Natural killer cell (primary cell): ENCODE results near the gene PERCC1. TPM values are rescaled to one million over a fixed set of nuclear protein-coding genes. Genes with fewer than 3 reads are reported as not detected.
A peak's percentile ranks its signal among the peaks of the same experiment; 100 is the strongest.

ENCODE experiments used
- ATAC-seq, 3 donors: fragments of 150-1000 bp in 2 of 3; fragments of 200-7000 bp in 1 of 3; cut with Tn5 transposase; 1 replicate in 1 of 3; 2 replicates in 2 of 3; pipeline ENCODE4 v1.10.0; 2021; ENCODE audit warnings: mild to moderate bottlenecking in 2 of 3, moderate library complexity in 2 of 3
- DNase-seq, 2 donors: peaks; one replicate each; pipeline versions ENCODE4 v3.0.0 to v3.0.0-alpha.2; 2013 to 2021; ENCODE audit warnings: mixed read lengths in 1 of 2
- H3K27ac ChIP-seq: one replicate; pipeline ENCODE4 v1.5.1; 2013; ENCODE audit warnings: mild to moderate bottlenecking, low read length
- H3K27me3 ChIP-seq: one replicate; pipeline ENCODE4 v1.6.1; 2013; ENCODE audit warnings: low read length; ENCODE audit not compliant: control insufficient read depth, insufficient read depth
- H3K36me3 ChIP-seq: one replicate; pipeline ENCODE4 v1.6.1; 2013; ENCODE audit warnings: low read length; ENCODE audit not compliant: control insufficient read depth, insufficient read depth
- H3K4me1 ChIP-seq: one replicate; pipeline ENCODE4 v1.6.1; 2013; ENCODE audit warnings: low read length; ENCODE audit not compliant: control insufficient read depth, insufficient read depth
- H3K4me3 ChIP-seq: one replicate; pipeline ENCODE4 v1.5.1; 2013; ENCODE audit warnings: low read length
- H3K9me3 ChIP-seq: one replicate; pipeline ENCODE4 v1.6.1; 2013; ENCODE audit warnings: low read length; ENCODE audit not compliant: control insufficient read depth, insufficient read depth
- H3K27ac Mint-ChIP-seq, 2 donors: one replicate each; pipeline ENCODE4 v1.8.0; 2022; ENCODE audit warnings: mild to moderate bottlenecking in 2 of 2, mixed read lengths in 2 of 2, moderate library complexity in 1 of 2
- H3K27me3 Mint-ChIP-seq, 2 donors: one replicate each; pipeline ENCODE4 v1.8.0; 2022; ENCODE audit warnings: low read depth in 2 of 2, mixed read lengths in 2 of 2
- H3K36me3 Mint-ChIP-seq: one replicate; pipeline ENCODE4 v1.8.0; 2022; ENCODE audit warnings: mixed read lengths
- H3K4me1 Mint-ChIP-seq, 2 donors: one replicate each; pipeline ENCODE4 v1.8.0; 2022; ENCODE audit warnings: mixed read lengths in 2 of 2
- H3K4me3 Mint-ChIP-seq: one replicate; pipeline ENCODE4 v1.8.0; 2022; ENCODE audit warnings: mild to moderate bottlenecking, moderate library complexity, mixed read lengths
- H3K9me3 Mint-ChIP-seq, 2 donors: one replicate each; pipeline ENCODE4 v1.8.0; 2022; ENCODE audit warnings: mixed read lengths in 2 of 2
- WGBS: methylation state at CpG from one replicate; pipeline ENCODE4 v1.1.7; 2013; ENCODE audit warnings: missing lambda C conversion rate; ENCODE audit not compliant: insufficient coverage; 5-methylcytosine and 5-hydroxymethylcytosine counted together
- intact Hi-C: fragments of 100-400 bp; cut with micrococcal nuclease; formaldehyde crosslinking; loops from one replicate; pipeline ENCODE4 v1.14.2; 2022
- total RNA-seq, 4 donors: library from RNA; stranded (reverse); fragments of 120-200 nt in 1 of 4; gene quantifications; one replicate each; pipeline versions ENCODE4 v1.2.3 to v1.2.4, GENCODE V29; 2013 to 2022
- TF ChIP-seq, protein P1 (sequence below): fragments of 200-600 bp; IDR thresholded peaks from one replicate; pipeline ENCODE4 v1.8.0; 2022; ENCODE audit warnings: antibody characterized with exemption

Gene PERCC1
- total RNA-seq, 3 donors from 2014 or later (not counting 1 experiment from before 2014, with no cell fraction given): 0.68 to 0.96 (median 0.83) TPM

DNA sequence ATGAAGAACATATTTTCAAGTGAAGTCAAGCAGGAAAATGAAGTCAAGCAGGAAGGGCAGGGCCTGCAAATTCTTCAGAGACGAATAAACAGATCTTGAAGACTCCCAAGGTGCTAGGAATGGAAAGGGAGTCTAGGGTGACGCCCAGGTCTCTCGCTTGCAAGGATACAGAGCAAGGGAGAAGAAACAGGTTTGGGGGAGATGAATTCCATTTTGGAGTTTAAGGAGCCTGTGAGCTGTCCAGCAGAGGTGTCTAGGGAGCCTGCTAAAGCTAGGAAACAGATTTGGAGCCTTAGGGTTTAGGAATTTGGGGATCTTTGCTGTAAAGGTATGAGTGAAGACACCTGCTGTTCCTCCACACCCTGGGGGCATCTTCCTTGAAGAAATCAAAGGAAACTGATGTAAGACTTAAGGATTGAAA is 14.3 kb upstream of the PERCC1 start:
- H3K4me1 ChIP-seq: peaks cover 42% of the 10 kb centered on the region
- ATAC-seq (no peak), DNase-seq (no peak)
- H3K27me3 ChIP-seq: no peaks in the 10 kb centered on the region
- Mint-ChIP-seq H3K9me3 (no peaks in the 10 kb centered on the region), H3K27ac (peak overlapping the region; percentile 66 to 73), H3K36me3 (no peaks in the 10 kb centered on the region), H3K4me3 (peak overlapping the region; percentile 67), H3K27me3 (no peaks in the 10 kb centered on the region), H3K4me1 (peaks cover 0 to 20% of the 10 kb centered on the region in 2 donors)
- TF ChIP-seq, protein P1, sequence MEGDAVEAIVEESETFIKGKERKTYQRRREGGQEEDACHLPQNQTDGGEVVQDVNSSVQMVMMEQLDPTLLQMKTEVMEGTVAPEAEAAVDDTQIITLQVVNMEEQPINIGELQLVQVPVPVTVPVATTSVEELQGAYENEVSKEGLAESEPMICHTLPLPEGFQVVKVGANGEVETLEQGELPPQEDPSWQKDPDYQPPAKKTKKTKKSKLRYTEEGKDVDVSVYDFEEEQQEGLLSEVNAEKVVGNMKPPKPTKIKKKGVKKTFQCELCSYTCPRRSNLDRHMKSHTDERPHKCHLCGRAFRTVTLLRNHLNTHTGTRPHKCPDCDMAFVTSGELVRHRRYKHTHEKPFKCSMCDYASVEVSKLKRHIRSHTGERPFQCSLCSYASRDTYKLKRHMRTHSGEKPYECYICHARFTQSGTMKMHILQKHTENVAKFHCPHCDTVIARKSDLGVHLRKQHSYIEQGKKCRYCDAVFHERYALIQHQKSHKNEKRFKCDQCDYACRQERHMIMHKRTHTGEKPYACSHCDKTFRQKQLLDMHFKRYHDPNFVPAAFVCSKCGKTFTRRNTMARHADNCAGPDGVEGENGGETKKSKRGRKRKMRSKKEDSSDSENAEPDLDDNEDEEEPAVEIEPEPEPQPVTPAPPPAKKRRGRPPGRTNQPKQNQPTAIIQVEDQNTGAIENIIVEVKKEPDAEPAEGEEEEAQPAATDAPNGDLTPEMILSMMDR: no peak
- no peak overlapping the region for H3K27ac ChIP-seq
- H3K9me3 ChIP-seq: no peaks in the 10 kb centered on the region
- 90% methylated on average over 3 of the region's 3 CpGs for WGBS
- H3K36me3 ChIP-seq: peaks cover 6% of the 10 kb centered on the region
- no peak overlapping the region for H3K4me3 ChIP-seq
- intact Hi-C loops: loop anchor here (5.0 kb wide), 1 partner anchor 39 kb away; no protein-coding TSS in a partner anchor

DNA sequence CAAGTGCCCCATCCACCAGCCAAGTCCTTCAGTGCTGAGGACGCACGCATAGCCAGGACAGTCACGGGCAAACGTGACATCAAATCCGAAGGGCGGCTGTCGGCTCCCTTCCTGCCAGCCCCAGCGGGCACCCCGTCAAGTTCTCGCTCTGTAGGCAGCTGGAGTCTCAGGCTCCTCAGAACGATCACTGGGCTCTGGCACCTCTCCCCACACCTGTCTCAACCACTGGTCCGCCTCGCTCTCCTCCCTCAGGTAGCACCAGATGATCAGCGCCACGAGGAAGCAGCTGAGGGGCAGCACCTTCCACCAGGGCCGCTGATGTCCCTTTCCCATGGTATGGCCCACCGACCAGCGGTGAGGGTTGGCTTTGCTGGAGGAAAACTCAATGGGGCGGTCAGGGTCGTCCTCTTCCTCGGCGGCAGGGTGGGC is 10.8 kb upstream of the PERCC1 start:
- Mint-ChIP-seq H3K4me1 (peaks cover 0 to 16% of the 10 kb centered on the region in 2 donors), H3K36me3 (no peaks in the 10 kb centered on the region), H3K27me3 (no peaks in the 10 kb centered on the region), H3K27ac (peak overlapping the region; percentile 96 to 97), H3K9me3 (no peaks in the 10 kb centered on the region), H3K4me3 (peak overlapping the region; percentile 99)
- DNase-seq: no peak
- H3K4me3 ChIP-seq: peak overlapping the region; percentile 83
- H3K27ac ChIP-seq: peak overlapping the region; percentile 99
- H3K4me1 ChIP-seq: peaks cover 25% of the 10 kb centered on the region
- intact Hi-C loops: loop anchor here (2.0 kb wide), 2 partner anchors 111 to 193 kb away; partner anchors contain the start of genes CRAMP1, IFT140 and UBE2I
- H3K27me3 ChIP-seq: no peaks in the 10 kb centered on the region
- H3K36me3 ChIP-seq: peaks cover 4% of the 10 kb centered on the region
- no peaks in the 10 kb centered on the region for H3K9me3 ChIP-seq
- TF ChIP-seq, protein P1: no peak
- 4% methylated on average over 22 of the region's 22 CpGs for WGBS
- no peak for ATAC-seq

DNA sequence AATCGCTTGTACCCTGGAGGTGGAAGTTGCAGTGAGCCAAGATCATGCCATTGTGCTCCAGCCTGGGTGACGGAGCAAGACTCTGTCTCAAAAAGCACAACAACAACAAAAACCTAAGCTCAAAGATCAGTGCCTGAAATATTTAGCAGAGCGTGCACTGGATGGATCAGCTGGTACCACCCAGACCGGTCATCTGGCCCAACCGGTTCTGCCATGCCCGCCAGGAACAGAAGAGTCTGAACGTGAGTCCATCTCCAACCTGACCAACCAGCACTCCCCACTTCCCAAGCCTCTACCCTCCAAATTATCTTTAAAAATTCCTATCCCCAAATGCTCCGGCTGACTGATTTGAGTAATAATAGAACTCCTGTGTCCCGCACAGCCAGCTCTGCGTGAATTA is 8.8 kb upstream of the PERCC1 start:
- peak overlapping the region; percentile 35 for H3K4me3 Mint-ChIP-seq
- ATAC-seq (no peak), DNase-seq (no peak)
- peak overlapping the region; percentile 99 for H3K27ac ChIP-seq
- H3K4me3 ChIP-seq: no peak overlapping the region
- TF ChIP-seq, protein P1: no peak
- WGBS: 89% methylated on average over 10 of the region's 10 CpGs
- no peaks in the 10 kb centered on the region for H3K9me3 Mint-ChIP-seq
- H3K27ac Mint-ChIP-seq: peak overlapping the region; percentile 96 to 97
- H3K36me3 ChIP-seq: peaks cover 4% of the 10 kb centered on the region
- H3K27me3 ChIP-seq: no peaks in the 10 kb centered on the region
- H3K36me3 Mint-ChIP-seq: no peaks in the 10 kb centered on the region
- intact Hi-C loops: no loop called here
- peaks cover 23% of the 10 kb centered on the region for H3K4me1 ChIP-seq
- H3K27me3 Mint-ChIP-seq: no peaks in the 10 kb centered on the region
- peaks cover 0 to 11% of the 10 kb centered on the region in 2 donors for H3K4me1 Mint-ChIP-seq
- H3K9me3 ChIP-seq: no peaks in the 10 kb centered on the region

DNA sequence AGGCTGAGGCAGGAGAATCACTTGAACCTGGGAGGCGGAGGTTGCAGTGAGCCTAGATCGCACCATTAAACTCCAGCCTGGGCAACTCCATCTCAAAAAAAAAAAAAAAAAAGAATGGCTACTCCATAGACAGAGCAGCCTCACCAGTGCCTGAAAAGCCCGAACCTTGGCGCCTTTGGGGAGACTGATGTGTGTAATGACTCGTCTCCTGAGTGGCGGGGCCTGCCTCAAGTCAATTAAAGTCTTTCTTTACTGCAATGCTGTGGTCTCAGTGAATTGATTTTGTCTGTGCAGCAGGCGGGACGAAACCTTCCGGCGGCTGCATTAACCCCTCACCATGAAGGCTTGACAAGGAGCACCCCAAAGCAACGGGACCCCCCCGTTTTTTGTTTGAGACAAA is 6.8 kb upstream of the PERCC1 start:
- Histone ChIP-seq H3K4me3 (no peak overlapping the region), H3K27me3 (no peaks in the 10 kb centered on the region), H3K27ac (no peak overlapping the region), H3K9me3 (no peaks in the 10 kb centered on the region), H3K4me1 (peaks cover 31% of the 10 kb centered on the region), H3K36me3 (no peaks in the 10 kb centered on the region)
- no peak overlapping the region for H3K4me3 Mint-ChIP-seq
- H3K4me1 Mint-ChIP-seq: peaks cover 0 to 11% of the 10 kb centered on the region in 2 donors
- H3K9me3 Mint-ChIP-seq: no peaks in the 10 kb centered on the region
- ATAC-seq: no peak
- no peak for DNase-seq
- whole genome bisulfite sequencing: 95% methylated on average over 12 of the region's 12 CpGs
- H3K36me3 Mint-ChIP-seq: no peaks in the 10 kb centered on the region
- H3K27me3 Mint-ChIP-seq: no peaks in the 10 kb centered on the region
- TF ChIP-seq, protein P1: no peak
- peak overlapping the region in 1 of 2 donors; percentile 96 for H3K27ac Mint-ChIP-seq
- intact Hi-C loops: no loop called here
